Spleen (tissue), 11 donors: ENCODE measurements around the gene NFASC. TPM values are rescaled to one million over a fixed set of nuclear protein-coding genes. Genes with fewer than 3 reads are reported as not detected.

ENCODE experiments used
- DNase-seq: peaks from one replicate; pipeline ENCODE4 v3.0.0-alpha.2; 2020
- H3K27ac ChIP-seq, 8 donors: fragments of 200-600 bp; sonication (generic) in 7 of 8; 1 replicate in 4 of 8; 2 replicates in 4 of 8; pipeline versions ENCODE4 v1.5.0 to v1.8.0; 2016 to 2021; ENCODE audit warnings: inconsistent platforms in 4 of 8, mild to moderate bottlenecking in 4 of 8, moderate library complexity in 1 of 8
- H3K27me3 ChIP-seq, 7 donors: fragments of 200-600 bp; sonication (generic) in 6 of 7; replicated peaks in 1 of 7; 1 replicate in 4 of 7; 2 replicates in 3 of 7; pipeline versions ENCODE4 v1.5.0 to v1.8.0; 2016 to 2021; ENCODE audit warnings: inconsistent platforms in 3 of 7, mild to moderate bottlenecking in 1 of 7
- H3K36me3 ChIP-seq, 6 donors: fragments of 200-600 bp; sonication (generic) in 5 of 6; 1 replicate in 4 of 6; 2 replicates in 2 of 6; pipeline versions ENCODE4 v1.5.0 to v1.8.0; 2016 to 2021; ENCODE audit warnings: inconsistent platforms in 2 of 6
- H3K4me1 ChIP-seq, 6 donors: fragments of 200-600 bp; sonication (generic) in 5 of 6; 1 replicate in 3 of 6; 2 replicates in 3 of 6; pipeline versions ENCODE4 v1.5.0 to v1.8.0; 2016 to 2021; ENCODE audit warnings: inconsistent platforms in 3 of 6
- H3K4me3 ChIP-seq, 8 donors: fragments of 200-600 bp; sonication (generic) in 7 of 8; 1 replicate in 4 of 8; 2 replicates in 4 of 8; pipeline versions ENCODE4 v1.5.0 to v1.8.0; 2016 to 2021; ENCODE audit warnings: inconsistent platforms in 4 of 8, mild to moderate bottlenecking in 4 of 8, moderate library complexity in 2 of 8
- H3K9me3 ChIP-seq, 8 donors: fragments of 200-600 bp; sonication (generic) in 7 of 8; 1 replicate in 4 of 8; 2 replicates in 4 of 8; pipeline versions ENCODE4 v1.5.0 to v1.8.0; 2016 to 2021; ENCODE audit warnings: inconsistent platforms in 4 of 8
- CTCF ChIP-seq, 11 experiments: fragments of 200-600 bp in 7 of 11; fragments of 450-650 bp in 4 of 11; sonication (generic) in 4 of 11; IDR thresholded peaks in 8 of 11; conservative IDR thresholded peaks in 3 of 11; 1 replicate in 7 of 11; 2 replicates in 4 of 11; pipeline versions ENCODE4 v1.4.0 to v1.8.0; 2016 to 2021; ENCODE audit warnings: antibody characterized with exemption in 11 of 11, inconsistent platforms in 4 of 11, mild to moderate bottlenecking in 1 of 11
- POLR2A ChIP-seq, 3 donors: fragments of 450-650 bp; IDR thresholded peaks; one replicate each; pipeline ENCODE4 v1.5.1; 2017; ENCODE audit warnings: antibody characterized with exemption in 3 of 3, mild to moderate bottlenecking in 1 of 3
- POLR2AphosphoS5 ChIP-seq, 3 donors: sonication (generic); formaldehyde crosslinking; IDR thresholded peaks; one replicate each; pipeline ENCODE4 v1.5.1; 2017; ENCODE audit warnings: antibody characterized with exemption in 3 of 3
- WGBS, 5 donors: extraction: QIAGEN DNeasy Blood & Tissue Kit in 3 of 5; methylation state at CpG; one replicate each; pipeline versions ENCODE4 v1.1.5 to v1.1.7; 2013 to 2018; 5-methylcytosine and 5-hydroxymethylcytosine counted together
- intact Hi-C: fragments of 100-400 bp; cut with DNase I; formaldehyde crosslinking; loops from one replicate; pipeline ENCODE4 v1.15.0; 2023; ENCODE audit warnings: low total_unique reads
- polyA plus RNA-seq, 3 donors: library from polyadenylated mRNA; stranded (reverse); fragments of 200-250 nt; gene quantifications; one replicate each; pipeline ENCODE4 v1.2.1, GENCODE V29; 2013
- total RNA-seq, 7 donors: library from RNA; depleted of rRNA in 3 of 7; stranded (reverse); fragments of >200 nt in 3 of 7; fragmentation: NEBNext Ultra II Directional in 4 of 7; extraction: Animal tissue kit (Norgen Biotek cat#: 25700) in 4 of 7; gene quantifications; one replicate each; pipeline versions ENCODE4 v1.1.0 to v1.2.1, GENCODE V29; 2016 to 2021
- donor health status: healthy with polysubstance abuse.
- donor health status: DM: no; HTN: no; CAD: no; lungs with moderate emphysema.
- donor health status: DM: no; HTN: no; CAD: no.
- donor health status: Bipolar disorder and iron deficiency.
- donor health status: healthy.
- donor health status: DM: no; HTN: no; CAD: no.
- donor health status: DM: yes; HTN: yes; CAD: no.

The NFASC gene
- total and polyA plus RNA-seq, 10 donors: 2.8 to 60.3 (median 23.1) TPM

- intact Hi-C loops: no loop called here
- H3K4me1 ChIP-seq: peaks cover 0 to 17% (median 6%) of the 10 kb centered on the region in 6 donors
- WGBS, 5 donors: 42 to 52% (median 45%) methylated on average over 4 of the region's 4 CpGs
Measured at GRCh38 chr1:204826970-204827369, 43.7 kb upstream of the NFASC start.

DNA sequence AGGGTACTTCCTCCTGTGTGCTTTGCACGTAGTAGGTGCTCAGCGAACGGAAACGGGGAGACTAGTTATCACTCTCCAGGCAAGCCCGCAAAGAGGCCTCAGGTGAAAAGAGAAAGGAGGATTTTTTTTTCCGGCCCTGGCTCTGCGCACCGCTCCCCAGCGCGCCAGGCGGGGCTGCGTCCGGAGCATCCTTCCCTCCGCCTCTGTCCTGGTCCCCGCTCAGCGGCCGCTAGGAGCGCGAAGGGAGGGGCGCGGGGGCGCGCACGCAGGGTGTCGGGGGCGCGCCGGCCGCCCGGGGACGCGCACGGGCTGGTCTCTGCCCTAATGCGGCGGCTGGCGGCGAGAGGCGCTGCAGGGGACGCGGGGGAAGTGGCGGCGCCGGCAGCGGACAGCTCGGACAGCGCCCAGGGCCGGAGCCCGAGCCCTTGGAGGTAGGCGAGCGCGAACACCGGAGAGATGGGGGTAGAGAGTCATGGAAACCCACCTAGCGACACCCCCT, 42.3 kb upstream of the NFASC start:
- Histone ChIP-seq H3K27me3 (peaks cover 0 to 59% (median 20%) of the 10 kb centered on the region in 7 donors), H3K4me1 (peaks cover 0 to 17% (median 6%) of the 10 kb centered on the region in 6 donors), H3K9me3 (no peaks in the 10 kb centered on the region), H3K36me3 (no peaks in the 10 kb centered on the region), H3K27ac (peak overlapping the region in 6 of 8 donors; percentile 7 to 70 (median 43)), H3K4me3 (peak overlapping the region in 7 of 8 donors; percentile 3 to 66 (median 36))
- intact Hi-C loops: no loop called here
- peak; percentile 80 for DNase-seq
- 1 to 3% (median 3%) methylated on average over 22 to 53 of the region's 53 CpGs for WGBS, 5 donors
- TF ChIP-seq POLR2A (IDR thresholded peaks at IDR 0.05): no peak
- peak in 2 of 3 donors; percentile 51 to 60 for TF ChIP-seq POLR2AphosphoS5 (IDR thresholded peaks at IDR 0.05)
- peak in 5 of 11 experiments; percentile 17 to 45 (median 35) for TF ChIP-seq CTCF (IDR thresholded peaks at IDR 0.05 in 8 of 11, conservative IDR thresholded peaks at IDR 0.05 in 3 of 11)

More at GRCh38 chr1:204826970-204827369, 43.7 kb upstream of the NFASC start:
- TF ChIP-seq CTCF (IDR thresholded peaks at IDR 0.05 in 8 of 11, conservative IDR thresholded peaks at IDR 0.05 in 3 of 11): peak in 1 of 11 experiments; percentile 19
- TF ChIP-seq POLR2AphosphoS5 (IDR thresholded peaks at IDR 0.05): no peak
- Histone ChIP-seq H3K27ac (no peak overlapping the region), H3K9me3 (no peaks in the 10 kb centered on the region), H3K4me3 (no peak overlapping the region), H3K27me3 (peaks cover 0 to 55% (median 20%) of the 10 kb centered on the region in 7 donors), H3K36me3 (no peaks in the 10 kb centered on the region)
- DNase-seq: no peak

DNA sequence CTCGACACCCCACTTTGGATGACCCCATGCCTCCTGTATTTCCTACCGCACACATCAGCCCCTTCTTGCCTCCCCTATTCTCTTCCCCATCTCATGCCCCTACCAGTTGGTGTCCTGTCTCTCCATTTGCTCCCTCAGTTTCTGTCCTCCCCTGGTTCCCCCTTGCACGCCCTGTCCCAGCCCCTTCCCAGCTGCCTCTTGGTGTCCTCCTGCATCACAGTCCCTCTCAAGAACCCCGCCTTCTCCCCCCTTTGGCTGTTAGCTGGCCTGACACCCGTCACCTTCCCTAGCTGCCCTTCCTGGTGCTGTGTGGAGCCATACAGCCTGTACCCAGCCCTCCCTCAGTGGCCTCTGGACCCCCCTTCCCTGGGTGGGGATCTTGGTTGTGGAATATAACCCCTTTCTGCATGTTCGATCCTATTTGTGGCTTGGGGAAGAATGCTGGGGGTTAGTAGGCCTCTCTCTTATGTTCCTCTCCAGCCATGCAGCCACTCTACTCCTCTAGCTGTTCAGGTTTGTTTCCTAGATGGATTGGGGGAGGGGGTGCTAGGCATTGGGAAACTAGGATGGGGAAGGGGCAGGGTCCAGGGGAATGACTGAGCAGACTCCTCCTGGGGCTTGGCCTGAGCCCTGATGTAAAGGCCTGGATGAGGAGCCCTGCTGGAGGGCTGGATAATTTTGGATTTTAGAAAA, 41.4 kb upstream of the NFASC start:
- H3K4me1 ChIP-seq: peaks cover 0 to 17% (median 6%) of the 10 kb centered on the region in 6 donors
- intact Hi-C loops: no loop called here
- TF ChIP-seq POLR2A (IDR thresholded peaks at IDR 0.05): no peak
- no peak for TF ChIP-seq POLR2AphosphoS5 (IDR thresholded peaks at IDR 0.05)
- TF ChIP-seq CTCF (IDR thresholded peaks at IDR 0.05 in 8 of 11, conservative IDR thresholded peaks at IDR 0.05 in 3 of 11): no peak
- no peak for DNase-seq
- WGBS, 5 donors: 39 to 46% (median 42%) methylated on average over 6 of the region's 6 CpGs
- H3K9me3 ChIP-seq: no peaks in the 10 kb centered on the region
- H3K27ac ChIP-seq: peak overlapping the region in 3 of 8 donors; percentile 43 to 70 (median 63)
- peaks cover 0 to 63% (median 20%) of the 10 kb centered on the region in 7 donors for H3K27me3 ChIP-seq
- peak overlapping the region in 6 of 8 donors; percentile 3 to 66 (median 38) for H3K4me3 ChIP-seq
- no peaks in the 10 kb centered on the region for H3K36me3 ChIP-seq

GRCh38 chr1:204830747-204831146, 39.9 kb upstream of the NFASC start:
- intact Hi-C loops: no loop called here
- H3K4me3 ChIP-seq: peak overlapping the region in 1 of 8 donors; percentile 66

More at GRCh38 chr1:204830747-204831146, 39.9 kb upstream of the NFASC start:
- H3K27ac ChIP-seq: no peak overlapping the region
- no peak for TF ChIP-seq POLR2AphosphoS5 (IDR thresholded peaks at IDR 0.05)
- TF ChIP-seq CTCF (IDR thresholded peaks at IDR 0.05 in 8 of 11, conservative IDR thresholded peaks at IDR 0.05 in 3 of 11): no peak
- no peak for TF ChIP-seq POLR2A (IDR thresholded peaks at IDR 0.05)
- no peaks in the 10 kb centered on the region for H3K36me3 ChIP-seq
- peaks cover 0 to 75% (median 20%) of the 10 kb centered on the region in 7 donors for H3K27me3 ChIP-seq
- no peak for DNase-seq
- H3K9me3 ChIP-seq: no peaks in the 10 kb centered on the region
- H3K4me1 ChIP-seq: peaks cover 0 to 17% (median 6%) of the 10 kb centered on the region in 6 donors
- 57 to 78% (median 60%) methylated on average over 8 of the region's 8 CpGs for WGBS, 5 donors
